ENCODE results near the gene TMEM203. TPM values are rescaled to one million over a fixed set of nuclear protein-coding genes. Genes with fewer than 3 reads are reported as not detected.

Gene TMEM203
- total and polyA plus RNA-seq, 10 of the 15 experiments (the other 5 are each of a cell fraction or from before 2014, with no cell fraction given), result 7.2 to 68.1 (median 33.8) TPM

GRCh38 chr9:137185921-137186320 lies 19.5 kb downstream of the TMEM203 start:
- Histone ChIP-seq H3K79me2 (ENCODE audit: control insufficient read depth, insufficient read depth, low read length) (peaks cover 35% of the 10 kb centered on the region), H3K27ac (ENCODE audit: control insufficient read depth, insufficient read depth) (no peak overlapping the region), H3K9ac (ENCODE audit: control insufficient read depth, insufficient read depth, low read length) (no peak overlapping the region), H3K4me1 (ENCODE audit: control insufficient read depth, insufficient read depth, low read length) (peaks cover 22% of the 10 kb centered on the region), H3K36me3 (ENCODE audit: control insufficient read depth in 2 of 2, insufficient read depth in 2 of 2, low read length in 1 of 2) (peaks cover 7 to 24% of the 10 kb centered on the region in 2 experiments), H4K20me1 (ENCODE audit: control insufficient read depth, insufficient read depth) (peaks cover 7% of the 10 kb centered on the region; the same call in 1 of the 2 replicates), H3K27me3 (replicated peaks in 1 of 2; ENCODE audit: control insufficient read depth in 2 of 2, insufficient read depth in 2 of 2, low read length in 1 of 2) (no peaks in the 10 kb centered on the region), H3K9me3 (replicated peaks; ENCODE audit: control insufficient read depth, insufficient read depth, low read length) (no peaks in the 10 kb centered on the region), H3K4me2 (ENCODE audit: control insufficient read depth, insufficient read depth) (no peak overlapping the region; the same call in 1 of the 2 replicates), H2AFZ (ENCODE audit: control insufficient read depth, low read depth, low read length) (no peak overlapping the region), H3K4me3 (no peak overlapping the region)
- ATAC-seq (no peak), DNase-seq (ENCODE audit: low read depth, low spot score) (no peak), FAIRE-seq (no peak)
- TF ChIP-seq ETV6 (conservative IDR thresholded peaks at IDR 0.05 in 1 of 2, IDR thresholded peaks at IDR 0.05 in 1 of 2; ENCODE audit: borderline replicate concordance in 1 of 2, low read depth in 1 of 2), result no peak
- TF ChIP-seq CTCF (IDR thresholded peaks at IDR 0.05 in 2 of 3, conservative IDR thresholded peaks at IDR 0.05 in 1 of 3; ENCODE audit: control insufficient read depth in 2 of 3, extremely low read depth in 1 of 3, insufficient read depth in 1 of 3, low read depth in 3 of 3, low read length in 3 of 3), result no peak
- TF ChIP-seq WRNIP1 (IDR thresholded peaks at IDR 0.05; ENCODE audit: borderline replicate concordance, low read depth, low read length), result no peak
- no peak for TF ChIP-seq IKZF1 (conservative IDR thresholded peaks at IDR 0.05)
- TF ChIP-seq ZNF384 (IDR thresholded peaks at IDR 0.05; ENCODE audit: borderline replicate concordance, low read depth, low read length), result no peak
- TF ChIP-seq, protein P1, sequence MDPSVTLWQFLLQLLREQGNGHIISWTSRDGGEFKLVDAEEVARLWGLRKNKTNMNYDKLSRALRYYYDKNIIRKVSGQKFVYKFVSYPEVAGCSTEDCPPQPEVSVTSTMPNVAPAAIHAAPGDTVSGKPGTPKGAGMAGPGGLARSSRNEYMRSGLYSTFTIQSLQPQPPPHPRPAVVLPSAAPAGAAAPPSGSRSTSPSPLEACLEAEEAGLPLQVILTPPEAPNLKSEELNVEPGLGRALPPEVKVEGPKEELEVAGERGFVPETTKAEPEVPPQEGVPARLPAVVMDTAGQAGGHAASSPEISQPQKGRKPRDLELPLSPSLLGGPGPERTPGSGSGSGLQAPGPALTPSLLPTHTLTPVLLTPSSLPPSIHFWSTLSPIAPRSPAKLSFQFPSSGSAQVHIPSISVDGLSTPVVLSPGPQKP (IDR thresholded peaks at IDR 0.05; ENCODE audit: low read depth, low read length), result no peak
- 93% methylated on average over 19 of the region's 19 CpGs for WGBS (ENCODE audit: insufficient coverage, insufficient replicate concordance, low lambda C conversion rate, missing lambda C conversion rate)
- no TSS peak for BruUV-seq (replicated peaks)
- ChIA-PET SMC1A (ENCODE audit: uncharacterized antibody, unreplicated experiment) (no interaction called here), POLR2A (interaction anchor here (4.6 kb wide), 1 partner anchor 38 kb away, joined by 22 read pairs; the partner anchor contains the start of genes CYSRT1 and RNF208), CTCF (no interaction called here), RAD21 (ENCODE audit: unreplicated experiment) (no interaction called here)
- in situ Hi-C loops (cut with MboI) (no loop called here), intact Hi-C loops (cut with micrococcal nuclease; ENCODE audit: unreplicated experiment) (loop anchor here (5.0 kb wide), 2 partner anchors 36 to 59 kb away; partner anchors contain the start of gene RNF208)

Data from GM12878 (cell line).